Measurements from ENCODE around the gene FIGN. TPM values are rescaled to one million over a fixed set of nuclear protein-coding genes. Genes with fewer than 3 reads are reported as not detected.

The FIGN gene
- polyA plus RNA-seq, 1 experiment = 2.2 TPM

DNA sequence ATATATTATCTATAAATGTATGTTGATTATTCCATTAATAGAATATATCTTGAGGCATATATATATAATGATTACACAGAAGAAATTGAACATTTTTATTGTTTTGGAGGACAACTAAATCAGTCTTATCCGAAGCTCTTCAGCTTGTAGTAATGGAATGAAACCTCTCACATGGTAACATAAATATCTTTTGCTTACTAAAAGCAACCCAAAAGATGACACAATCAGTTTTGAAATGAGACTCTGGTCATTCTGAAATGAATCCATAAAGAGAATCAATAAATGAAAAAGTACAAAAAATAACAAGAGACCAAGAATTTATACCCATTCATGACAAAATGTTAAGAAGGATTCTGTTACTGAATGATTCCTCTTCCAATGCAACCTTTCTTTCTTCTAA, 110.2 kb downstream of the FIGN start:
- Histone ChIP-seq H3K9me3 (ENCODE audit: control insufficient read depth, insufficient read depth, low read length) (no peaks in the 10 kb centered on the region), H3K4me3 (ENCODE audit: low read depth, low read length) (no peak overlapping the region), H3K27ac (ENCODE audit: low read depth, low read length) (no peak overlapping the region), H3K27me3 (ENCODE audit: control insufficient read depth, insufficient read depth, low read length) (no peaks in the 10 kb centered on the region)
- ChIA-PET CTCF (no interaction called here), POLR2A (no interaction called here)
- TF ChIP-seq, protein P1, sequence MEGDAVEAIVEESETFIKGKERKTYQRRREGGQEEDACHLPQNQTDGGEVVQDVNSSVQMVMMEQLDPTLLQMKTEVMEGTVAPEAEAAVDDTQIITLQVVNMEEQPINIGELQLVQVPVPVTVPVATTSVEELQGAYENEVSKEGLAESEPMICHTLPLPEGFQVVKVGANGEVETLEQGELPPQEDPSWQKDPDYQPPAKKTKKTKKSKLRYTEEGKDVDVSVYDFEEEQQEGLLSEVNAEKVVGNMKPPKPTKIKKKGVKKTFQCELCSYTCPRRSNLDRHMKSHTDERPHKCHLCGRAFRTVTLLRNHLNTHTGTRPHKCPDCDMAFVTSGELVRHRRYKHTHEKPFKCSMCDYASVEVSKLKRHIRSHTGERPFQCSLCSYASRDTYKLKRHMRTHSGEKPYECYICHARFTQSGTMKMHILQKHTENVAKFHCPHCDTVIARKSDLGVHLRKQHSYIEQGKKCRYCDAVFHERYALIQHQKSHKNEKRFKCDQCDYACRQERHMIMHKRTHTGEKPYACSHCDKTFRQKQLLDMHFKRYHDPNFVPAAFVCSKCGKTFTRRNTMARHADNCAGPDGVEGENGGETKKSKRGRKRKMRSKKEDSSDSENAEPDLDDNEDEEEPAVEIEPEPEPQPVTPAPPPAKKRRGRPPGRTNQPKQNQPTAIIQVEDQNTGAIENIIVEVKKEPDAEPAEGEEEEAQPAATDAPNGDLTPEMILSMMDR (IDR thresholded peaks at IDR 0.05; ENCODE audit: low read depth, low read length) = no peak
- no peak for DNase-seq (ENCODE audit: low read depth, low spot score)

DNA sequence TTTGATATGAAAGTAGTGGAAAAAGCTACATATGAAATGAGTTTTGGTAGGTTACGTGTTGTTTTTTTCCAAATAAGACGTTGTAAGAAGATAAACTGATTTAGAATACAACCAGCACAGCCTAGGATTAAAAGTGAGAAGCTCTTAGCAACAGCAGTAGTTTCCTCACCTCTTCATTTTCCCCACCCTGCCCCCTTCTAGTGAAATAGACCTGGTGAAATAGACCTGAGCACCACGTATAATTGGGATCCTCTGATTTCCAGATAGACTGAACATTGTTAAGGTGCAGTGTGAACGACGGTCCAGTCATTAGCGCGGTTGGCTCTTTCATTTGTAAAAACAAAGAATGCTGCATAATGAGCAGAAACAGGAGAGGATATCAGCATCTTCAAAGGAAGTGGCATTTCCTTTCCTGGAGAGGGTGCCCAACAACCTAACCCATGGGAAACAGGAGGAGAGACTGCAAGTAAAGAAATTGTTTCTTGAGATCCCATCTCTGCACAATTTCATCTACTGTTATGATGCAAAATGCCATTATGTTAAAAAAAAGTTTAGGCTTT, 114.3 kb downstream of the FIGN start:
- H3K9me3 ChIP-seq (ENCODE audit: control insufficient read depth, insufficient read depth, low read length) = no peaks in the 10 kb centered on the region
- no peak overlapping the region for H3K4me3 ChIP-seq (ENCODE audit: low read depth, low read length)
- DNase-seq (ENCODE audit: low read depth, low spot score) = no peak
- H3K27ac ChIP-seq (ENCODE audit: low read depth, low read length) = no peak overlapping the region
- ChIA-PET POLR2A (no interaction called here), CTCF (no interaction called here)
- H3K27me3 ChIP-seq (ENCODE audit: control insufficient read depth, insufficient read depth, low read length) = no peaks in the 10 kb centered on the region
- TF ChIP-seq, protein P1 (IDR thresholded peaks at IDR 0.05; ENCODE audit: low read depth, low read length) = no peak

DNA sequence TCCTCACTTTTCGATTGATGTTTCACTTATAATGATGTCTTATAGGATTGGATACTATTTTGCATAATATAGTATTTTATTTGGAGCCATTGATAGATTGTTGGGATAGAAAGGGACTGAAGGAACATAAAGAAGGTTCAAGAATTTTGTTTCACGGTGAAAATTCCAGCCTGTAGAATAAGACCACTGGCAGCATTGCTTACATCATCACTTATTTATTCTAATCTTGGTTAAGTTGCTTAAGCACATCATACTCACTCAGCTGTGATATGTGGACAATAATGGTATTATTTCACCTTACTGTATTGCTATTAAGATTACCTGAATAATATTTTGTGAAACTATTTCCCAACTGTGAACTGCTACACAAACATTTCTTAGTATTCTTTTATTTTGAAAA, 118.3 kb downstream of the FIGN start:
- H3K27me3 ChIP-seq (ENCODE audit: control insufficient read depth, insufficient read depth, low read length) = no peaks in the 10 kb centered on the region
- TF ChIP-seq, protein P1 (IDR thresholded peaks at IDR 0.05; ENCODE audit: low read depth, low read length) = no peak
- no peaks in the 10 kb centered on the region for H3K9me3 ChIP-seq (ENCODE audit: control insufficient read depth, insufficient read depth, low read length)
- POLR2A ChIA-PET = no interaction called here
- no peak for DNase-seq (ENCODE audit: low read depth, low spot score)
- no peak overlapping the region for H3K27ac ChIP-seq (ENCODE audit: low read depth, low read length)
- no peak overlapping the region for H3K4me3 ChIP-seq (ENCODE audit: low read depth, low read length)
- CTCF ChIA-PET = no interaction called here

DNA sequence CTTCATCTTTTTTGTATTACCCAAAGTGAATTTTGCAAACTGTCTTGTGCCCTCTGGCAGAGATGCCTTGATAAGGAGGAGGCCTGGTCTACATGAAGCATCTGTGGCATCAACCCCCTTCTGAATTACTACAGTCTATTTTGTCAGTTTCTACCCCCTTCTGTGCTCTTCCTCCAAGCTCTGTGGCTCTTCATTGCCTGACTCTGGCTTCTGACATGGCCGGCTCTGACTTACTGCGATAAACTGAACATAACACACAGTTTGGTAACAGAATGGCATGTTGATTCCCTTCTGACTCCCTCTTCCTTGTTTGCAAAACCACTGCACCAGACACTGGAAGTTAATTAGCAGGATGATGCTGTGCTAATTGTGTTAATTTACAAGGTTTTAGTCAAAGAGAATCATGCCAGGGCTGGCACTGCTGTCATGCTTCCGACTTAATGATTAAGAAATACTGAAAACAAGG, 122.5 kb downstream of the FIGN start:
- no peak overlapping the region for H3K4me3 ChIP-seq (ENCODE audit: low read depth, low read length)
- TF ChIP-seq, protein P1 (IDR thresholded peaks at IDR 0.05; ENCODE audit: low read depth, low read length) = no peak
- no peak overlapping the region for H3K27ac ChIP-seq (ENCODE audit: low read depth, low read length)
- ChIA-PET POLR2A (no interaction called here), CTCF (no interaction called here)
- no peaks in the 10 kb centered on the region for H3K9me3 ChIP-seq (ENCODE audit: control insufficient read depth, insufficient read depth, low read length)
- no peaks in the 10 kb centered on the region for H3K27me3 ChIP-seq (ENCODE audit: control insufficient read depth, insufficient read depth, low read length)
- no peak for DNase-seq (ENCODE audit: low read depth, low spot score)

DNA sequence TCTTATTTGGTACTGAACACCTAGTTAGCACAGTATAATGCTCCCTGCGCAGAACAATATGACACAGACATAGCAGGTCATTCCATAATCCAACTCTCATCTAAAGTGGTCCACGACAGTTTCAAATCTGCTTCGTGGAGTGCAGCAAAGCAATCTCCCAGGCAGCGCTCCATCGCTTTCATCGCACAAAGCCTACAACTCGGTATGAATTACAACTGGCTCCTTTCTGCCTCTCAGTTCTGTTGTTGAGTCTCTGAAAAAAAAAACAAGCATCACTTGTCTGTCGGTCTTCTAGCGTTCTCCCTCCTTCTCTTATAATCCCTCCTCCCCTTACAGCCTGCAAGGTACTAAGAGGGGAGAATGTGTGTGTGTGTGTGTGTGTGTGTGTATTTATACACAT, 123.5 kb downstream of the FIGN start:
- ChIA-PET POLR2A (no interaction called here), CTCF (interaction anchor here (1.4 kb wide), 1 partner anchor 443 kb away, joined by 3 read pairs; no protein-coding TSS in a partner anchor)
- no peak for DNase-seq (ENCODE audit: low read depth, low spot score)
- Histone ChIP-seq H3K27ac (ENCODE audit: low read depth, low read length) (no peak overlapping the region), H3K9me3 (ENCODE audit: control insufficient read depth, insufficient read depth, low read length) (no peaks in the 10 kb centered on the region), H3K27me3 (ENCODE audit: control insufficient read depth, insufficient read depth, low read length) (no peaks in the 10 kb centered on the region), H3K4me3 (ENCODE audit: low read depth, low read length) (no peak overlapping the region)
- TF ChIP-seq, protein P1 (IDR thresholded peaks at IDR 0.05; ENCODE audit: low read depth, low read length) = no peak
